PC-3 (cell line): ENCODE data around the gene RERE.

Experiments
- EZH2 ChIP-seq: fragments of 300-600 bp; sonication (generic); IDR thresholded peaks from one replicate; pipeline ENCODE4 v1.6.1; 2017; ENCODE audit warnings: antibody characterized with exemption, mild to moderate bottlenecking, low read length; ENCODE audit not compliant: unreplicated experiment
- EZH2phosphoT487 ChIP-seq: fragments of 300-600 bp; sonication (generic); IDR thresholded peaks from 2 replicates; pipeline ENCODE4 v1.6.1; 2018; ENCODE audit warnings: mild to moderate bottlenecking, antibody characterized with exemption, low read length, borderline replicate concordance
- TF ChIP-seq, protein P1 (sequence below): fragments of 300-600 bp; sonication (generic); conservative IDR thresholded peaks from 2 replicates; pipeline ENCODE4 v1.5.1; 2017; ENCODE audit warnings: antibody characterized with exemption, low read depth, mild to moderate bottlenecking, low read length

DNA sequence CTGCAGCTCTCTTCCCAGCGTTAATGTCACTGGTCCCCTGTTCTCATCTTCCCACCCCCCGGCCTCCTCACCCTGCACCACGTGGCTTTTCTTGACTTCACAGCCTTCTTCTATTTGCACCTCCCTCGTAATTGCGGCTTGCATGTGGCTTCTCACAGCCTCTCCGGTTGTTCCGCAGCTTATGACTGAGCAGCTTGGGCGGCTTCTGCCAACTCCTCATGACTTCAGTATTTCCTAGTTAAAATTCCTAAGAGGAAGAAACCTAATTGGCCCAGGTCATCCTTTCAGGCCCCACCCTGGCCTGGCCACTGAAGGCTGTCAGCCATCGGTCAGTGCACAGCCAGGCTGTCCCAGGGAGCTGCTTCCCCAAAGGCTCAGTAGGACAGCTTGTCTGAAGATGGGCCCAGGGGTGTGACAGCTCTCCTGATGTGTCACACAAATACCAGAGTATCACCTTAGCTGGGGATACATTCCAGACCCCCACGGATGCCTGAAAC is 8.6 kb upstream of the RERE start:
- TF ChIP-seq, protein P1, sequence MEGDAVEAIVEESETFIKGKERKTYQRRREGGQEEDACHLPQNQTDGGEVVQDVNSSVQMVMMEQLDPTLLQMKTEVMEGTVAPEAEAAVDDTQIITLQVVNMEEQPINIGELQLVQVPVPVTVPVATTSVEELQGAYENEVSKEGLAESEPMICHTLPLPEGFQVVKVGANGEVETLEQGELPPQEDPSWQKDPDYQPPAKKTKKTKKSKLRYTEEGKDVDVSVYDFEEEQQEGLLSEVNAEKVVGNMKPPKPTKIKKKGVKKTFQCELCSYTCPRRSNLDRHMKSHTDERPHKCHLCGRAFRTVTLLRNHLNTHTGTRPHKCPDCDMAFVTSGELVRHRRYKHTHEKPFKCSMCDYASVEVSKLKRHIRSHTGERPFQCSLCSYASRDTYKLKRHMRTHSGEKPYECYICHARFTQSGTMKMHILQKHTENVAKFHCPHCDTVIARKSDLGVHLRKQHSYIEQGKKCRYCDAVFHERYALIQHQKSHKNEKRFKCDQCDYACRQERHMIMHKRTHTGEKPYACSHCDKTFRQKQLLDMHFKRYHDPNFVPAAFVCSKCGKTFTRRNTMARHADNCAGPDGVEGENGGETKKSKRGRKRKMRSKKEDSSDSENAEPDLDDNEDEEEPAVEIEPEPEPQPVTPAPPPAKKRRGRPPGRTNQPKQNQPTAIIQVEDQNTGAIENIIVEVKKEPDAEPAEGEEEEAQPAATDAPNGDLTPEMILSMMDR: no peak
- TF ChIP-seq EZH2 (no peak), EZH2phosphoT487 (no peak)
